Glomerular visceral epithelial cell (primary cell): ENCODE measurements around the gene PTPN18.
A peak's percentile ranks its signal among the peaks of the same experiment; 100 is the strongest.
"Not testable (repeated sequence)": the region's sequence is repeated elsewhere in the genome, so short reads cannot be mapped to it uniquely, and the experiment has no call there.

Source experiments
- DNase-seq: peaks from one replicate; pipeline ENCODE4 v3.0.0-alpha.2; 2016; ENCODE audit errors: extremely low spot score

Gene PTPN18

GRCh38 chr2:130355578-130356431 is at the start of gene PTPN18:
Gene PTPN18, plus strand, starts transcription at chr2:130356056. Its CDS starts 52 bp downstream, at chr2:130356108.
- DNase-seq = peak; percentile 95

- DNase-seq = no peak
Observed at GRCh38 chr2:130307850-130308249, 48.0 kb upstream of the PTPN18 start.

GRCh38 chr2:130310881-130311280 is 45.0 kb upstream of the PTPN18 start:
- no peak for DNase-seq

- DNase-seq = no peak
Observed at GRCh38 chr2:130313812-130314334, 42.0 kb upstream of the PTPN18 start.

- no peak for DNase-seq
Observed at GRCh38 chr2:130314377-130314776, 41.5 kb upstream of the PTPN18 start.

- no peak for DNase-seq
Observed at GRCh38 chr2:130316596-130316995, 39.3 kb upstream of the PTPN18 start.

- DNase-seq = no peak
Observed at GRCh38 chr2:130318906-130319305, 37.0 kb upstream of the PTPN18 start.

- DNase-seq = no peak
Observed at GRCh38 chr2:130319536-130319935, 36.3 kb upstream of the PTPN18 start.

- DNase-seq = peak; percentile 71
Observed at GRCh38 chr2:130327703-130328527, 27.9 kb upstream of the PTPN18 start.

GRCh38 chr2:130328710-130329109 is 27.1 kb upstream of the PTPN18 start:
- no peak for DNase-seq

GRCh38 chr2:130332271-130333073 is 23.4 kb upstream of the PTPN18 start:
- peak; percentile 78 for DNase-seq

- DNase-seq = not testable (repeated sequence)
Observed at GRCh38 chr2:130333253-130333652, 22.6 kb upstream of the PTPN18 start.

- DNase-seq = no peak
Observed at GRCh38 chr2:130334026-130334425, 21.8 kb upstream of the PTPN18 start.

- no peak for DNase-seq
Observed at GRCh38 chr2:130335226-130335625, 20.6 kb upstream of the PTPN18 start.

- no peak for DNase-seq
Observed at GRCh38 chr2:130336150-130336876, 19.5 kb upstream of the PTPN18 start.

GRCh38 chr2:130336877-130337734 is 18.8 kb upstream of the PTPN18 start:
- peak; percentile 90 for DNase-seq

GRCh38 chr2:130337735-130338325 is 18.0 kb upstream of the PTPN18 start:
- DNase-seq = peak; percentile 52

GRCh38 chr2:130338793-130339345 is 17.0 kb upstream of the PTPN18 start:
- no peak for DNase-seq
